Fibroblast of villous mesenchyme (primary cell): ENCODE measurements around the gene GALNT10. TPM values are rescaled to one million over a fixed set of nuclear protein-coding genes. Genes with fewer than 3 reads are reported as not detected.

Experiments
- DNase-seq: peaks from one replicate; pipeline ENCODE4 v3.0.0-alpha.2; 2010; ENCODE audit warnings: low read depth
- H3K4me3 ChIP-seq: 2 replicates; pipeline ENCODE4 v1.5.1; 2011; ENCODE audit warnings: low read depth, mild to moderate bottlenecking, low read length
- CTCF ChIP-seq: IDR thresholded peaks from 2 replicates; pipeline ENCODE4 v1.5.1; 2012; ENCODE audit warnings: low read depth, mild to moderate bottlenecking, low read length; ENCODE audit not compliant: insufficient read depth
- total RNA-seq: library from RNA; depleted of rRNA; stranded (reverse); fragments of >200 nt; gene quantifications from 2 replicates; pipeline ENCODE4 v1.2.3, GENCODE V29; 2012

GALNT10 gene
- total RNA-seq, 1 donor, result 40.6 TPM

DNA sequence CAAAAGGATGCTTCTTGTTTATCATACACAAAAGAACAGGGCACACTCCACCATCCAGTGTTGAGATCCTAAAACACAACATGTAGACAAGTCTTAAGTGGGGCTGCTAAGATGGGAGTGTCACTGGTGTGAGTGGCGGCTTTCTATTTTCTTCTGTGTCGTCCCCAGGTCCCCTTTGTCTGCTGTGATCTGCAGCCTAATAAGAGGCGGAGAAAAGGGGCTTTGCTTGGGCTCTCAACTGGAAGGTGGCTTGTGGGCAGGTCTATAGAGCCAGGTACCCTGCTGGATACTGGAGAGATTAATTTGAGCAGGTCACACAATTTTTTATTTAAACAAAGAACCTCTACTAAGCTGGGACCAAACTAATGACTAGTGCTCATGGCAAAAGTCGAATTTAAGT is 129.2 kb downstream of the GALNT10 start:
- no peak overlapping the region for H3K4me3 ChIP-seq
- TF ChIP-seq CTCF, result no peak
- no peak for DNase-seq

DNA sequence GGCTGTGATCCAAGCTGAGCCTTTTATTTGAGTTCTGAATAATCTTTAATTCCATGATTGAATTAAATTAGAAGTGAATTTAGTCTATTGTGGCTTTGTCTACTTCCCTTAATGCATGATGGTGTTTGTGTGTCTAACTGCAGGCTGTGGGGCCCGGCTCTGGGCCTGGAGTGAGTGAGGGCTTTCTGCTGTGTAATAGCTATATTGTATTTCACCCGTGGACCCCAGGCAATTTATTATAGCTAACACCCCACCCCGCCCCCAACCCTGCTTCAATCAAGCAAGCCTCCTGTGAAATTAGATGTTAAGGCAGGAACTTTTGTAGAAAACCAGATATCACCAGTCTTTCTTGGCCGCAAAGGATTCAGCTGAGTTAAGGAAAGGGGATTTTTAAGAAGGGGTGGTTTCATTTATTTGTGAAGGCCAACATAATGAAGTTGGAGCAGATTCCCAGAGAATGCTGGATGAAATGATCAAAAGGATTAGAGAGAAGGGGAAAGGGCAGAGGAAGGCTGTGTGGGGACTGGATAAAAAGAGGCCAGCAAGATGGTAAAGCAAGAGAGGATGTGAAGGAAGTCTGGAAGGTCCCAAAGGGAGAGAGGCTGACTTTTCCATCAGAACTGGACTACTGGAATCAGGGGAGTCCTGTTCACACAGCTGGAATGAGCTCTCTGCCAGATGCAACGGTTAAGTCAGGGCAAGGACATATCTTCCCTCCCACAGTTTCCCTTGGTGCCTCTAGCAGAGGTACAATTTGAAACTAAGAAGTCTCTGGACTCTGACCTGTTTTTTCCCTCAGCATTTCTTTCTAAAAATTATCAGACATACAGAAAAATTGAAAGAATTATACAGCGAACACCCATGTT is 129.9 kb downstream of the GALNT10 start:
- no peak overlapping the region for H3K4me3 ChIP-seq
- no peak for TF ChIP-seq CTCF
- peak; percentile 13 for DNase-seq

GRCh38 chr5:154321546-154321945 is 131.0 kb downstream of the GALNT10 start:
- no peak for TF ChIP-seq CTCF
- no peak overlapping the region for H3K4me3 ChIP-seq
- no peak for DNase-seq

DNA sequence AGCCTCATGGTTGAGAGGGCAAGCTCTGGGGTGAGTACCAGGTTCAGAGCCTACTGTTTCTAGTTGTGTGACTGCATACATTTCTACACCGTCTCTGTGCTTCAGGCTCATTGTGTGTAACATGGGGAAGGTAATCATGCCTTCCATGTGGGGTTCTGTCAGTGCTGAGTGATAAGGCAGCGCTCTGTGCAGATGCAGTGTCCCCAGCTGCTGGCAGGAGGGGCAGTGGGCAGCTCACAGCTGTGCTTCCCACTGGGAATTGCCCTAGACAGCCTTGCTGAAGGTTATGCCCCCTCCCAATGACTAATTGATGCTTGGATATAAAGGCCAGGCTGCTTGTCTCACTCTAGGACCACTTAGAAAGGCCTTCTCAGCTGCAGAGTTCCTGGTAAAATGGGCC is 133.5 kb downstream of the GALNT10 start:
- TF ChIP-seq CTCF, result no peak
- DNase-seq, result no peak
- no peak overlapping the region for H3K4me3 ChIP-seq

GRCh38 chr5:154325566-154325965 is 135.0 kb downstream of the GALNT10 start:
- H3K4me3 ChIP-seq, result no peak overlapping the region
- DNase-seq, result no peak
- TF ChIP-seq CTCF, result no peak

DNA sequence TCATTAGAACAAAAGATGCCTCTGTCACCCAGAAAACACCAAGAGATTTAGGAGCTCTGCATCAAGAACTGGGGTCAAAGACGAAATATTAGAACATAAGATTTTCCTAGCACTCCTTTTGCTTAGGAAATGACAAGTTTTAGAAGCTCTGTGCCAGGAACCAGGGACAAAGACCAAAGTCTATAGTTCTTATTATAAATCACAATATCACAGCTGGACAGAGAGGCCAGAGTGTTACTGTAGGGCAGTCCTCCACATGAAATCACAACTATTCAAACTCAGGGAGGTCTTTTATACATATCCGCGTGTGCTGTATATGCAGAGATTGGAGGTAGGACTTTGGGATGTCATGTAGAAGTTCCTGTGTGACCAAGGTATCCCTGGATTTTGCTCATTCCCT is 138.5 kb downstream of the GALNT10 start:
- TF ChIP-seq CTCF, result no peak
- DNase-seq, result no peak

More for the DNA sequence above, 138.5 kb downstream of the GALNT10 start:
- H3K4me3 ChIP-seq, result no peak overlapping the region
